ENCODE measurements around the gene APBB2. TPM values are rescaled to one million over a fixed set of nuclear protein-coding genes. Genes with fewer than 3 reads are reported as not detected.
"Not testable (repeated sequence)": the region's sequence is repeated elsewhere in the genome, so short reads cannot be mapped to it uniquely, and the experiment has no call there.

APBB2 gene
- total and polyA plus RNA-seq, 2 of the 8 experiments (the other 6 are each of a cell fraction or from before 2014, with no cell fraction given): 58.7 to 59.4 TPM

DNA sequence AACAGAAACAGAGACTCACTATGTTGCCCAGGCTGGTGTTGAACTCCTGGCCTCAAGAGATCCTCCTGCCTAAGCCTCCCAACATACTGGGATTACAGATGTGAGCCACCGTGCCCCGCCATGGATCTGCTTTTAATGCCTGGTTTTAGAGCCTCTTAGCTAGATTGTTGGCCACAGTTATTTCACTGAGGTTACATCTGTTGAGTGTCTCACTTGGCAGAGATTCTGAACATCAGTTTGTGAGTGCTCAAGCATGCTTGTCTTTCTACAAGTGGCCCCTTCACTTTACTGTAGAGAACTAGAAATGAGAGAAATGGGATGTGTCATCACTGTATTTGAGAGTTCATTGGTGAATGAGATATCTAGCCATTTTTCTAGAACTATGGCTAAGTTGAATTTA lies 218.5 kb downstream of the APBB2 start:
- CTCF ChIA-PET (ENCODE audit: partially characterized antibody): interaction anchor here (1.1 to 7.7 kb wide), 2 partner anchors 17 to 18 kb away, joined by 4 to 58 read pairs; no protein-coding TSS in a partner anchor

GRCh38 chr4:40994321-40994720 lies 220.0 kb downstream of the APBB2 start:
- H3K27ac ChIP-seq (ENCODE audit: low read depth, low read length); H3K4me1 ChIP-seq (replicated peaks in 1 of 4; ENCODE audit: control insufficient read depth in 3 of 4, insufficient read depth in 4 of 4, low read length in 3 of 4); H3K27me3 ChIP-seq (replicated peaks in 1 of 4; ENCODE audit: control insufficient read depth in 3 of 4, extremely low read depth in 1 of 4, insufficient read depth in 3 of 4, low read length in 3 of 4); H4K91ac ChIP-seq (replicated peaks; ENCODE audit: insufficient read length, low read length); H3K9ac ChIP-seq (replicated peaks in 1 of 4; ENCODE audit: extremely low read depth in 1 of 4, low read depth in 3 of 4, low read length in 3 of 4); H3K4ac ChIP-seq (replicated peaks; ENCODE audit: insufficient read length, low read depth, low read length); H2BK20ac ChIP-seq (ENCODE audit: low read length); H2BK120ac ChIP-seq (replicated peaks; ENCODE audit: low read depth, low read length); H2AFZ ChIP-seq (ENCODE audit: low read length); H3K18ac ChIP-seq (ENCODE audit: extremely low read depth, low read length); H3K23ac ChIP-seq (ENCODE audit: insufficient read length); POLR2A ChIA-PET (ENCODE audit: partially characterized antibody); H3K14ac ChIP-seq (ENCODE audit: insufficient read length); H3K36me3 ChIP-seq (ENCODE audit: control insufficient read depth in 2 of 4, insufficient read depth in 4 of 4, low read length in 3 of 4); H4K5ac ChIP-seq (ENCODE audit: insufficient read length, low read depth, low read length); H3K4me3 ChIP-seq (ENCODE audit: extremely low read depth in 1 of 4, insufficient read depth in 2 of 4, low read depth in 3 of 4, low read length in 4 of 4); DNase-seq (ENCODE audit: low read depth in 1 of 2, low spot score in 2 of 2); H3K23me2 ChIP-seq (ENCODE audit: low read depth, low read length); H4K20me1 ChIP-seq (replicated peaks in 1 of 2; ENCODE audit: control insufficient read depth in 1 of 2, insufficient read depth in 2 of 2, low read length in 2 of 2); H4K8ac ChIP-seq (ENCODE audit: extremely low read depth, insufficient read depth, low read length); H2BK5ac ChIP-seq (ENCODE audit: low read depth, low read length); H3K4me2 ChIP-seq (ENCODE audit: insufficient read depth in 1 of 2, low read depth in 2 of 2, low read length in 2 of 2); H3K56ac ChIP-seq (replicated peaks; ENCODE audit: insufficient read length, low read depth, low read length); H3K9me3 ChIP-seq (ENCODE audit: insufficient read depth in 2 of 2, low read depth in 1 of 2, low read length in 1 of 2); H3K79me1 ChIP-seq (ENCODE audit: low read depth, low read length); FAIRE-seq; H2BK15ac ChIP-seq (ENCODE audit: low read length); H2AK5ac ChIP-seq (ENCODE audit: low read depth, low read length); H3K79me2 ChIP-seq (ENCODE audit: control insufficient read depth in 1 of 2, insufficient read depth in 2 of 2, low read length in 2 of 2); H2BK12ac ChIP-seq (ENCODE audit: low read depth, low read length): not testable (repeated sequence)
- WGBS, 2 experiments (ENCODE audit: extremely low coverage in 1 of 2, insufficient coverage in 1 of 2, insufficient read length in 1 of 2, insufficient replicate concordance in 2 of 2, low coverage in 1 of 2, low lambda C conversion rate in 2 of 2, missing lambda C conversion rate in 1 of 2): 92% methylated on average over 3 of the region's 4 CpGs; no CpG with 5 or more reads in 1 of the 2 experiments
- CTCF ChIA-PET (ENCODE audit: partially characterized antibody): interaction anchor here (7.7 kb wide), 1 partner anchor 16 kb away, joined by 58 read pairs; no protein-coding TSS in a partner anchor

More for the DNA sequence above, 218.5 kb downstream of the APBB2 start:
- no peak for TF ChIP-seq GTF2F1 (IDR thresholded peaks at IDR 0.05; ENCODE audit: borderline replicate concordance, low read depth, low read length)
- TF ChIP-seq POU5F1 (IDR thresholded peaks at IDR 0.05; ENCODE audit: low read depth, low read length): no peak
- Histone ChIP-seq H4K91ac (replicated peaks; ENCODE audit: insufficient read length, low read length) (no peak overlapping the region), H3K56ac (replicated peaks; ENCODE audit: insufficient read length, low read depth, low read length) (no peak overlapping the region), H4K20me1 (replicated peaks in 1 of 2; ENCODE audit: control insufficient read depth in 1 of 2, insufficient read depth in 2 of 2, low read length in 2 of 2) (peaks cover 0 to 4% of the 10 kb centered on the region in 2 experiments), H2AK5ac (ENCODE audit: low read depth, low read length) (no peak overlapping the region), H3K23me2 (ENCODE audit: low read depth, low read length) (no peaks in the 10 kb centered on the region; the same call in 1 of the 2 replicates), H3K27ac (ENCODE audit: low read depth, low read length) (no peak overlapping the region), H4K5ac (ENCODE audit: insufficient read length, low read depth, low read length) (no peak overlapping the region), H3K27me3 (replicated peaks in 1 of 4; ENCODE audit: control insufficient read depth in 3 of 4, extremely low read depth in 1 of 4, insufficient read depth in 3 of 4, low read length in 3 of 4) (no peaks in the 10 kb centered on the region), H3K79me2 (ENCODE audit: control insufficient read depth in 1 of 2, insufficient read depth in 2 of 2, low read length in 2 of 2) (no peaks in the 10 kb centered on the region), H3K9me3 (ENCODE audit: insufficient read depth in 2 of 2, low read depth in 1 of 2, low read length in 1 of 2) (no peaks in the 10 kb centered on the region; a peak in 1 of 4 replicates), H3K4me1 (replicated peaks in 1 of 4; ENCODE audit: control insufficient read depth in 3 of 4, insufficient read depth in 4 of 4, low read length in 3 of 4) (peaks cover 0 to 3% (median 0%) of the 10 kb centered on the region in 4 experiments; a peak in 3 of 7 replicates), H3K9ac (replicated peaks in 1 of 4; ENCODE audit: extremely low read depth in 1 of 4, low read depth in 3 of 4, low read length in 3 of 4) (no peak overlapping the region), H2BK20ac (ENCODE audit: low read length) (no peak overlapping the region), H2BK12ac (ENCODE audit: low read depth, low read length) (no peak overlapping the region), H3K36me3 (ENCODE audit: control insufficient read depth in 2 of 4, insufficient read depth in 4 of 4, low read length in 3 of 4) (no peaks in the 10 kb centered on the region), H3K14ac (ENCODE audit: insufficient read length) (no peak overlapping the region), H2BK120ac (replicated peaks; ENCODE audit: low read depth, low read length) (no peak overlapping the region), H2AFZ (ENCODE audit: low read length) (no peak overlapping the region), H3K4ac (replicated peaks; ENCODE audit: insufficient read length, low read depth, low read length) (no peak overlapping the region), H4K8ac (ENCODE audit: extremely low read depth, insufficient read depth, low read length) (no peak overlapping the region), H3K18ac (ENCODE audit: extremely low read depth, low read length) (no peak overlapping the region), H3K4me2 (ENCODE audit: insufficient read depth in 1 of 2, low read depth in 2 of 2, low read length in 2 of 2) (no peak overlapping the region), H3K79me1 (ENCODE audit: low read depth, low read length) (no peaks in the 10 kb centered on the region), H3K23ac (ENCODE audit: insufficient read length) (no peak overlapping the region), H2BK15ac (ENCODE audit: low read length) (no peak overlapping the region), H2BK5ac (ENCODE audit: low read depth, low read length) (no peak overlapping the region), H3K4me3 (ENCODE audit: extremely low read depth in 1 of 4, insufficient read depth in 2 of 4, low read depth in 3 of 4, low read length in 4 of 4) (no peak overlapping the region)
- no peak for FAIRE-seq
- WGBS, 2 experiments (ENCODE audit: extremely low coverage in 1 of 2, insufficient coverage in 1 of 2, insufficient read length in 1 of 2, insufficient replicate concordance in 2 of 2, low coverage in 1 of 2, low lambda C conversion rate in 2 of 2, missing lambda C conversion rate in 1 of 2): 100% methylated on average over 2 of the region's 2 CpGs; no CpG with 5 or more reads in 1 of the 2 experiments
- DNase-seq (ENCODE audit: low read depth in 1 of 2, low spot score in 2 of 2): no peak
- POLR2A ChIA-PET (ENCODE audit: partially characterized antibody): no interaction called here

All from H1 (cell line).